Right kidney (tissue), 1 donor: Measurements from ENCODE around the gene LTF.
"Not testable (repeated sequence)": the region's sequence is repeated elsewhere in the genome, so short reads cannot be mapped to it uniquely, and the experiment has no call there.

Source experiments
- DNase-seq: peaks from one replicate; pipeline ENCODE4 v3.0.0-alpha.2; 2016

Gene LTF

GRCh38 chr3:46395210-46395661 is 69.5 kb downstream of the LTF start:
- DNase-seq = no peak

DNA sequence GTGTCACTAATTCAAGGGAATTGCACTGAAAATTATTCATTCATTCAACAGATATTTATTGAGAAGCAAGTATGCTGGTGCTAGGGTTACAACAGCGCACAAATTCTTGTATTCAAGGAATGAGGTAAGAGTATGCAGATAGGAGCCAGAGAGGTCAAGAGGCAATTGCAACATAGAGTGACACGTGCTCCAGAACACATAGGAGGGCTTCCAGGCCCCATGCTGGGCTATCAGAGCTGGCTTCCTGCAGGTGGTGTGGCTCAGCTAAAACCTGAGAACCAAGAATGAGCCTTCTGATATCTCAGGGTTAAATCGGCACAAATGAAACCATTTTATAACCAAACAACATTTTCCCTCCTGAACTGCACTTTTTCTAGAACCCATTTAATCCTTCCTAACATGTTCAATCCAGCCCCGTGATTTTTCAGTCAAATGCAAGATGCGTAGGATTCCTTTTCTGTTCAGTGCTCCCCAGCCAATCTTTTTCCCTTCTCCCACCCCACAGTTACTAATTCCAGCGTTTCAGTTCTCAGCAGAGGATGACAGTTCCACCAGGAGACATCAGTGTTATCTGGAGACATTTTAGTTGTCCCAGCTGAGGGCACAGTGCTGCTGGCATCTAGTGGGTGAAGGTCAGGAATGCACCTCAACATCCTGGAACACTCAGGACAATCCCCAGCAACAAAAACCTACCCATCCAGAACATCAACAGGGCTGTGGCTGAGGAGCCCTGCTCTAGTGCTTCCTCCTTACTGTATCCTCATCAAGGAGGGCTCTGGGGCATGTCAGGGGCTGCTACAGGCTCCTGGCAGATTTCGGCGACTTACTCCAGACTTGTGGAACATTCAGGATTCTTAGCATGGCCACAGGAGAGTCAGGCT is 70.9 kb downstream of the LTF start:
- no peak for DNase-seq

- no peak for DNase-seq
Observed at GRCh38 chr3:46393011-46393410, 71.7 kb downstream of the LTF start.

GRCh38 chr3:46391526-46391925 is 73.2 kb downstream of the LTF start:
- not testable (repeated sequence) for DNase-seq

GRCh38 chr3:46389306-46389705 is 75.4 kb downstream of the LTF start:
- DNase-seq = no peak

DNA sequence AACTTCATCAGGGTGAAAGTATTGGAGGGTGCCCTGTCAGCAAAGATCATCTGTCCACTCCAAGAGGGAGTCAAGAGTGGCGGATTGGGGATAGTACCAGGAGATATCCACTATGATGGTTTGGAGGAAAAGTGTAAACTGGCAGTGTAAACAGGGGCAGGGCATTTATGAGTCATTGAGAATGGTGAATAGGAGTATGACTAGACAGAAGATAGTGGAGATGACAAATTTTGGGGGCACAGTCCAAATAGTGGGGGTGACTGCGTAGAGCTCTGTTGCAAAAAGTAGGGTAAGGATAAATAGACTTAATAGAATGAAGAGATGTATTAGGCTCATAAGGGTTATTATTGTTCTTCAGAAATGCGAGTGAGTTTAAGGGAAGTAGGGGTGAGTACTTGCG is 75.9 kb downstream of the LTF start:
- not testable (repeated sequence) for DNase-seq

- no peak for DNase-seq
Observed at GRCh38 chr3:46386205-46386604, 78.5 kb downstream of the LTF start.
